Head of caudate nucleus (tissue), 42 donors: ENCODE data around the gene COX5B.
A peak's percentile ranks its signal among the peaks of the same experiment; 100 is the strongest.
"Not testable (repeated sequence)": the region's sequence is repeated elsewhere in the genome, so short reads cannot be mapped to it uniquely, and the experiment has no call there.

Experiments
- DNase-seq, 42 donors: peaks; one replicate each; pipeline versions ENCODE4 v3.0.0 to v3.0.0-alpha.2; 2020 to 2021; ENCODE audit warnings: mixed read lengths in 7 of 42
- intact Hi-C: fragments of 100-400 bp; cut with DNase I; formaldehyde crosslinking; loops from one replicate; pipeline ENCODE4 v1.15.0; 2022

The COX5B gene

GRCh38 chr2:97664636-97664970 is 18.7 kb downstream of the COX5B start:
- intact Hi-C loops = no loop called here
- peak in 1 of 42 donors; percentile 19 for DNase-seq

GRCh38 chr2:97669448-97669847 is 23.6 kb downstream of the COX5B start, which contains the start of gene C2orf92:
Gene C2orf92 (plus strand): TSS chr2:97669713. CDS start chr2:97669789, 76 bp downstream.
- intact Hi-C loops = no loop called here
- no peak for DNase-seq

- intact Hi-C loops = no loop called here
Observed at GRCh38 chr2:97670471-97670870, 24.6 kb downstream of the COX5B start.

GRCh38 chr2:97671526-97671925 is 25.7 kb downstream of the COX5B start:
- intact Hi-C loops = no loop called here

More at GRCh38 chr2:97670471-97670870, 24.6 kb downstream of the COX5B start:
- no peak for DNase-seq

GRCh38 chr2:97672606-97673140 is 26.8 kb downstream of the COX5B start:
- DNase-seq, intact Hi-C loops: not testable (repeated sequence)

More at GRCh38 chr2:97671526-97671925, 25.7 kb downstream of the COX5B start:
- DNase-seq = no peak

GRCh38 chr2:97673182-97673914 is 27.5 kb downstream of the COX5B start:
- DNase-seq = peak in 1 of 42 donors; percentile 58
- intact Hi-C loops = no loop called here

GRCh38 chr2:97673915-97674283 is 28.0 kb downstream of the COX5B start:
- no peak for DNase-seq
- intact Hi-C loops = no loop called here

GRCh38 chr2:97675430-97676113 is 29.7 kb downstream of the COX5B start:
- DNase-seq = no peak
- intact Hi-C loops = no loop called here

GRCh38 chr2:97676620-97677019 is 30.8 kb downstream of the COX5B start:
- intact Hi-C loops = no loop called here
- no peak for DNase-seq

GRCh38 chr2:97677480-97677879 is 31.6 kb downstream of the COX5B start:
- intact Hi-C loops = no loop called here
- DNase-seq = no peak

GRCh38 chr2:97678298-97678697 is 32.4 kb downstream of the COX5B start:
- intact Hi-C loops = no loop called here
- DNase-seq = peak in 3 of 42 donors; percentile 33 to 44 (median 35)

GRCh38 chr2:97687235-97687634 is 41.4 kb downstream of the COX5B start:
- DNase-seq, intact Hi-C loops: not testable (repeated sequence)

- intact Hi-C loops = no loop called here
- DNase-seq = no peak
Observed at GRCh38 chr2:97688062-97688827, 42.4 kb downstream of the COX5B start.

GRCh38 chr2:97691166-97691565 is 45.3 kb downstream of the COX5B start:
- intact Hi-C loops = no loop called here
- DNase-seq = no peak

GRCh38 chr2:97693476-97693875 is 47.6 kb downstream of the COX5B start:
- peak in 1 of 42 donors; percentile 1 for DNase-seq
- intact Hi-C loops = no loop called here

- DNase-seq = peak in 1 of 42 donors; percentile 13
- intact Hi-C loops = no loop called here
Observed at GRCh38 chr2:97695744-97696143, 49.9 kb downstream of the COX5B start.

- intact Hi-C loops = no loop called here
- peak; percentile 75 to 99 (median 95) for DNase-seq
Observed at GRCh38 chr2:97697252-97698235, 51.7 kb downstream of the COX5B start.
